HCT116 (cell line): Measurements from ENCODE around the gene STK24. TPM values are rescaled to one million over a fixed set of nuclear protein-coding genes. Genes with fewer than 3 reads are reported as not detected.

Source experiments
- ATAC-seq: fragments of 200-7000 bp; cut with Tn5 transposase; 2 replicates; pipeline ENCODE4 v1.9.1; 2020; ENCODE audit warnings: mild to moderate bottlenecking, moderate library complexity
- BruUV-seq: library from RNA; stranded (reverse); fragments of 400-500 nt; replicated peaks from 2 replicates; lab custom pipeline; 2021; lab: Mats Ljungman, UMichigan
- CTCF ChIA-PET: fragments of 300-600 bp; sonication (Branson Sonifier 250); formaldehyde crosslinking; loops from one replicate; lab custom pipeline; 2021; ENCODE audit warnings: antibody characterized with exemption; lab: Charles Lee
- POLR2A ChIA-PET: fragments of 300-600, 350-600 bp; sonication (Branson Sonifier 250); formaldehyde crosslinking; loops from one replicate; lab custom pipeline; 2021; ENCODE audit warnings: antibody characterized with exemption; lab: Charles Lee
- RAD21 ChIA-PET, 2 experiments: fragments of 300-600 bp; sonication (Branson Sonifier 250); formaldehyde crosslinking; loops; one replicate each; lab custom pipeline; 2023; ENCODE audit warnings: low total read pairs in 2 of 2; ENCODE audit not compliant: uncharacterized antibody in 2 of 2, unreplicated experiment in 2 of 2, low non-redundant PET in 1 of 2; lab: Charles Lee
- DNase-seq: peaks from one replicate; pipeline ENCODE4 v3.0.0-alpha.2; 2010; ENCODE audit warnings: low read depth, low spot score
- H2AFZ ChIP-seq: fragments of 200-600 bp; shearing (Covaris generic), sonication (generic); 2 replicates; pipeline ENCODE4 v1.6.1; 2017; ENCODE audit warnings: low read depth, mixed run types, mixed read lengths, antibody characterized with exemption, low read length; ENCODE audit not compliant: poor library complexity, severe bottlenecking
- H3K27ac ChIP-seq: 2 replicates; pipeline ENCODE4 v1.5.1; 2012; ENCODE audit warnings: low read depth, low read length
- H3K27me3 ChIP-seq: fragments of 200-600 bp; sonication (generic); 2 replicates; pipeline ENCODE4 v1.6.1; 2016; ENCODE audit warnings: mixed run types, low read length, mixed read lengths; ENCODE audit not compliant: insufficient read depth
- H3K36me3 ChIP-seq, 2 experiments: fragments of 200-500 bp in 1 of 2; fragments of 200-600 bp in 1 of 2; sonication (Bioruptor generic) in 1 of 2; sonication (generic) in 1 of 2; 2 replicates each; pipeline versions ENCODE4 v1.5.1 to v1.6.1; 2014 to 2016; ENCODE audit warnings: low read length in 2 of 2, inconsistent platforms in 1 of 2, mixed read lengths in 1 of 2, mixed run types in 1 of 2; ENCODE audit not compliant: insufficient read depth in 2 of 2, control insufficient read depth in 1 of 2
- H3K4me1 ChIP-seq, 2 experiments: fragments of 200-600 bp in 1 of 2; sonication (generic) in 1 of 2; 2 replicates each; pipeline versions ENCODE4 v1.5.1 to v1.6.1; 2012 to 2017; ENCODE audit warnings: low read length in 2 of 2, inconsistent platforms in 1 of 2, mild to moderate bottlenecking in 1 of 2, mixed read lengths in 1 of 2, mixed run types in 1 of 2, moderate library complexity in 1 of 2; ENCODE audit not compliant: insufficient read depth in 2 of 2, control insufficient read depth in 1 of 2
- H3K4me2 ChIP-seq: fragments of 200-600 bp; sonication (generic); 2 replicates; pipeline ENCODE4 v1.6.1; 2017; ENCODE audit warnings: mixed run types, low read length, mixed read lengths
- H3K4me3 ChIP-seq, 2 experiments: fragments of 200-600 bp in 1 of 2; sonication (generic) in 1 of 2; replicated peaks in 1 of 2; 2 replicates each; pipeline ENCODE4 v1.5.1; 2011 to 2016; ENCODE audit warnings: low read length in 2 of 2, control low read depth in 1 of 2, low read depth in 1 of 2, mild to moderate bottlenecking in 1 of 2, mixed read lengths in 1 of 2, mixed run types in 1 of 2
- H3K79me2 ChIP-seq: fragments of 200-600 bp; sonication (generic); 2 replicates; pipeline ENCODE4 v1.6.1; 2017; ENCODE audit warnings: mild to moderate bottlenecking, mixed run types, low read length, moderate library complexity, mixed read lengths; ENCODE audit not compliant: insufficient read depth
- H3K9ac ChIP-seq: fragments of 200-600 bp; sonication (generic); 2 replicates; pipeline ENCODE4 v1.6.1; 2016; ENCODE audit warnings: low read length, mixed read lengths
- H3K9me2 ChIP-seq: fragments of 200-600 bp; sonication (generic), shearing (Covaris generic); 2 replicates; pipeline ENCODE4 v1.6.1; 2017; ENCODE audit warnings: mixed run types, mild to moderate bottlenecking, moderate library complexity; ENCODE audit not compliant: insufficient read depth
- H3K9me3 ChIP-seq, 2 experiments: fragments of 200-500 bp in 1 of 2; fragments of 200-600 bp in 1 of 2; sonication (Bioruptor generic) in 1 of 2; sonication (generic) in 1 of 2; 2 replicates each; pipeline ENCODE4 v1.6.1; 2014 to 2017; ENCODE audit warnings: low read length in 2 of 2, mixed read lengths in 2 of 2, inconsistent platforms in 1 of 2, low read depth in 1 of 2, mild to moderate bottlenecking in 1 of 2, mixed run types in 1 of 2, moderate library complexity in 1 of 2; ENCODE audit not compliant: control insufficient read depth in 1 of 2, insufficient read depth in 1 of 2
- H4K20me1 ChIP-seq: fragments of 200-600 bp; sonication (generic), shearing (Covaris generic); 2 replicates; pipeline ENCODE4 v1.6.1; 2017; ENCODE audit warnings: mixed run types, mild to moderate bottlenecking, moderate library complexity; ENCODE audit not compliant: insufficient read depth
- EGR1 ChIP-seq: IDR thresholded peaks from 2 replicates; pipeline ENCODE4 v1.6.1; 2012; ENCODE audit warnings: low read depth
- EZH2 ChIP-seq: fragments of 200-600 bp; sonication (generic); IDR thresholded peaks from 2 replicates; pipeline ENCODE4 v1.6.1; 2017; ENCODE audit warnings: antibody characterized with exemption, mixed run types
- FOSL1 ChIP-seq: IDR thresholded peaks from 2 replicates; pipeline ENCODE4 v1.6.1; 2012; ENCODE audit warnings: low read depth
- JUND ChIP-seq: IDR thresholded peaks from 2 replicates; pipeline ENCODE4 v1.6.1; 2012
- POLR2AphosphoS5 ChIP-seq: IDR thresholded peaks from 2 replicates; pipeline ENCODE4 v1.6.1; 2011; ENCODE audit warnings: mild to moderate bottlenecking, low read depth, low read length, moderate library complexity
- RAD21 ChIP-seq: IDR thresholded peaks from 2 replicates; pipeline ENCODE4 v1.6.1; 2012; ENCODE audit warnings: low read depth, mild to moderate bottlenecking
- SP1 ChIP-seq: IDR thresholded peaks from 2 replicates; pipeline ENCODE4 v1.6.1; 2012; ENCODE audit warnings: low read depth
- SRF ChIP-seq: IDR thresholded peaks from 2 replicates; pipeline ENCODE4 v1.6.1; 2012; ENCODE audit warnings: low read depth
- TCF7L2 ChIP-seq: IDR thresholded peaks from 2 replicates; pipeline ENCODE4 v1.7.0; 2011; ENCODE audit warnings: borderline replicate concordance, inconsistent platforms; ENCODE audit not compliant: insufficient read depth, insufficient read length; ENCODE audit errors: extremely low read depth
- ZNF274 ChIP-seq: fragments of 200-500 bp; sonication (Bioruptor generic); IDR thresholded peaks from 2 replicates; pipeline ENCODE4 v1.6.1; 2014; ENCODE audit warnings: mild to moderate bottlenecking, low read depth, low read length, inconsistent platforms
- intact Hi-C: fragments of 100-400 bp; cut with micrococcal nuclease; formaldehyde crosslinking; loops from 2 replicates; pipeline ENCODE4 v1.10.0; 2022
- total RNA-seq: library from RNA; stranded (reverse); gene quantifications from one replicate; pipeline ENCODE4 v1.2.1, GENCODE V29; 2021; ENCODE audit not compliant: unreplicated experiment
- TF ChIP-seq, protein P1 (sequence below), 3 experiments: fragments of 200-600 bp in 1 of 3; sonication (generic) in 1 of 3; IDR thresholded peaks in 2 of 3; conservative IDR thresholded peaks in 1 of 3; 2 replicates each; pipeline ENCODE4 v1.5.1; 2012 to 2017; ENCODE audit warnings: low read depth in 2 of 3, low read length in 2 of 3, antibody characterized with exemption in 1 of 3, borderline replicate concordance in 1 of 3, control low read depth in 1 of 3, mild to moderate bottlenecking in 1 of 3, mixed read lengths in 1 of 3, mixed run types in 1 of 3, moderate library complexity in 1 of 3; ENCODE audit not compliant: insufficient read depth in 1 of 3
- TF ChIP-seq, protein P2 (sequence below): IDR thresholded peaks from 2 replicates; pipeline ENCODE4 v1.6.1; 2011; ENCODE audit warnings: mild to moderate bottlenecking, low read length, moderate library complexity; ENCODE audit not compliant: insufficient replicate concordance; ENCODE audit errors: extremely low read depth
- TF ChIP-seq, protein P3 (sequence below): IDR thresholded peaks from 2 replicates; pipeline ENCODE4 v1.6.1; 2012

Gene STK24
- total RNA-seq, 1 experiment from 2014 or later, result 137 TPM

DNA sequence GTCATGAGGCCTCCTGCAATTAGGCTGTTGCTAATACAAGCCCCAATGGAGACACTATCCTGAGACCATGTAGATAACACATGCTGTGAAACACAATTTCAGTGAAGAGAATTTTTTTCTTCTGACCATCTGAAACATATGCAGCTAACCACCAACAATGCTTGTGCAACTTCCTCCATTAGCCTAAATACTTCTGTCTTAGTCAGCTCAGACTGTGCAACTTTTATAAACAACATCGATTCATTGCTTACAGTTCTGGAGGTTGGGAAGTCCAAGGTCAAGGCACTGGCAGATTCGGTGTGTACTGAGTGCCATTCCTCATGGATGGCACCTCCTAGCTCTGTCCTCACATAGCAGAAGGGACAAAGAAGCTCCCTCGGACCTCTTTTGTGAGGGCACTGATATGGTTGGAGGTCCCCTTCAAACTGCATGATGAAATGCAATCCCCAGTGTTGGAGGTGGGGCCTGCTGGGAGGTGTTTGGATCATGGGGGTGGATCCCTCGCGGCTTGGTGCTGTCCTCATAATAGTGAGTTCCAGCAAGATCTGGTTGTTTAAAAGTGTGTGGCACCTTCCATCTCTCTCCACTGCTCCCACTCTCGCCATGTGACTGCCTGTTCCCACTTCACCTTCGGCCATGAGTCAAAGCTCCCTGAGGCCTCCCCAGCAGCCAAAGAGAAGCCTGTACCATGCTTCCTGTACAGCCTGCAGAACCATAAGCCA, 27.7 kb downstream of the STK24 start:
- Histone ChIP-seq H3K9ac (no peak overlapping the region), H3K36me3 (peaks cover 3 to 8% of the 10 kb centered on the region in 2 experiments; a peak in 1 of 4 replicates), H4K20me1 (peaks cover 11% of the 10 kb centered on the region; the same call in 1 of the 2 replicates), H2AFZ (no peak overlapping the region), H3K79me2 (peaks cover 94% of the 10 kb centered on the region), H3K9me3 (no peaks in the 10 kb centered on the region), H3K9me2 (no peaks in the 10 kb centered on the region), H3K4me2 (no peak overlapping the region), H3K4me3 (no peak overlapping the region), H3K27ac (no peak overlapping the region), H3K27me3 (no peaks in the 10 kb centered on the region), H3K4me1 (peaks cover 0 to 11% of the 10 kb centered on the region in 2 experiments; a peak in 1 of 4 replicates)
- RAD21 ChIA-PET, result no interaction called here
- BruUV-seq, result no TSS peak
- TF ChIP-seq JUND (no peak), EGR1 (no peak), FOSL1 (no peak), ZNF274 (no peak), RAD21 (no peak)
- intact Hi-C loops, result no loop called here
- POLR2A ChIA-PET, result interaction anchor here (0.7 kb wide), 1 partner anchor 72 kb away, joined by 3 read pairs; no protein-coding TSS in a partner anchor
- no peak for DNase-seq
- no peak for ATAC-seq
- CTCF ChIA-PET, result no interaction called here

DNA sequence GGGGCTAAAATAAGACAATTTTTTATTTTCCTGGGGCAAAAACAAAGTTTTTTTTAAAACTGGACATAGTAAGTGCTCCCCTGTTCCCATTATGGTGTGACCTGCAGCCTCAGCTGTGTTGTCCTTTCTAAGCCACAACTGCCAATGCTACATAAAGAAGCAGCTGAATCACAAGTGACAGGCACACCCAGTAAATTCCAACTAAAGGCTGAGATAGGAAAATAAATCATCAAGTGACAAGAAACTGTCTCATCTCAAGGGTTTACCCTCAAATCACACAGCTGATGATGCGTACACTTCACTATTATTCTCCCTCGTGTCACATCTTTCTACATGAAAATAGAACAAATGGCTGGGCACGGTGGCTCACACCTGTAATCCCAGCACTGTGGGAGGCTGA, 28.7 kb downstream of the STK24 start:
- no TSS peak for BruUV-seq
- DNase-seq, result no peak
- H3K79me2 ChIP-seq, result peaks cover 94% of the 10 kb centered on the region
- no peak overlapping the region for H3K4me3 ChIP-seq
- intact Hi-C loops, result no loop called here
- peaks cover 10% of the 10 kb centered on the region; the same call in 1 of the 2 replicates for H4K20me1 ChIP-seq
- H3K27me3 ChIP-seq, result no peaks in the 10 kb centered on the region
- H3K9me3 ChIP-seq, result no peaks in the 10 kb centered on the region
- POLR2A ChIA-PET, result no interaction called here
- CTCF ChIA-PET, result no interaction called here
- H3K36me3 ChIP-seq, result peaks cover 3 to 8% of the 10 kb centered on the region in 2 experiments; a peak in 1 of 4 replicates
- H2AFZ ChIP-seq, result no peak overlapping the region
- ATAC-seq, result no peak
- H3K9ac ChIP-seq, result no peak overlapping the region
- no peaks in the 10 kb centered on the region for H3K9me2 ChIP-seq
- no peak for TF ChIP-seq EGR1
- TF ChIP-seq SRF, result no peak
- no peak for TF ChIP-seq SP1
- TF ChIP-seq POLR2AphosphoS5, result no peak
- TF ChIP-seq ZNF274, result no peak
- no peak for TF ChIP-seq RAD21
- TF ChIP-seq, protein P1, sequence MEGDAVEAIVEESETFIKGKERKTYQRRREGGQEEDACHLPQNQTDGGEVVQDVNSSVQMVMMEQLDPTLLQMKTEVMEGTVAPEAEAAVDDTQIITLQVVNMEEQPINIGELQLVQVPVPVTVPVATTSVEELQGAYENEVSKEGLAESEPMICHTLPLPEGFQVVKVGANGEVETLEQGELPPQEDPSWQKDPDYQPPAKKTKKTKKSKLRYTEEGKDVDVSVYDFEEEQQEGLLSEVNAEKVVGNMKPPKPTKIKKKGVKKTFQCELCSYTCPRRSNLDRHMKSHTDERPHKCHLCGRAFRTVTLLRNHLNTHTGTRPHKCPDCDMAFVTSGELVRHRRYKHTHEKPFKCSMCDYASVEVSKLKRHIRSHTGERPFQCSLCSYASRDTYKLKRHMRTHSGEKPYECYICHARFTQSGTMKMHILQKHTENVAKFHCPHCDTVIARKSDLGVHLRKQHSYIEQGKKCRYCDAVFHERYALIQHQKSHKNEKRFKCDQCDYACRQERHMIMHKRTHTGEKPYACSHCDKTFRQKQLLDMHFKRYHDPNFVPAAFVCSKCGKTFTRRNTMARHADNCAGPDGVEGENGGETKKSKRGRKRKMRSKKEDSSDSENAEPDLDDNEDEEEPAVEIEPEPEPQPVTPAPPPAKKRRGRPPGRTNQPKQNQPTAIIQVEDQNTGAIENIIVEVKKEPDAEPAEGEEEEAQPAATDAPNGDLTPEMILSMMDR (IDR thresholded peaks at IDR 0.05 in 2 of 3, conservative IDR thresholded peaks at IDR 0.05 in 1 of 3; ENCODE audit: borderline replicate concordance in 1 of 3, insufficient read depth in 1 of 3, low read depth in 2 of 3, low read length in 2 of 3), result no peak
- no peak for TF ChIP-seq EZH2
- TF ChIP-seq TCF7L2, result no peak
- TF ChIP-seq, protein P2, sequence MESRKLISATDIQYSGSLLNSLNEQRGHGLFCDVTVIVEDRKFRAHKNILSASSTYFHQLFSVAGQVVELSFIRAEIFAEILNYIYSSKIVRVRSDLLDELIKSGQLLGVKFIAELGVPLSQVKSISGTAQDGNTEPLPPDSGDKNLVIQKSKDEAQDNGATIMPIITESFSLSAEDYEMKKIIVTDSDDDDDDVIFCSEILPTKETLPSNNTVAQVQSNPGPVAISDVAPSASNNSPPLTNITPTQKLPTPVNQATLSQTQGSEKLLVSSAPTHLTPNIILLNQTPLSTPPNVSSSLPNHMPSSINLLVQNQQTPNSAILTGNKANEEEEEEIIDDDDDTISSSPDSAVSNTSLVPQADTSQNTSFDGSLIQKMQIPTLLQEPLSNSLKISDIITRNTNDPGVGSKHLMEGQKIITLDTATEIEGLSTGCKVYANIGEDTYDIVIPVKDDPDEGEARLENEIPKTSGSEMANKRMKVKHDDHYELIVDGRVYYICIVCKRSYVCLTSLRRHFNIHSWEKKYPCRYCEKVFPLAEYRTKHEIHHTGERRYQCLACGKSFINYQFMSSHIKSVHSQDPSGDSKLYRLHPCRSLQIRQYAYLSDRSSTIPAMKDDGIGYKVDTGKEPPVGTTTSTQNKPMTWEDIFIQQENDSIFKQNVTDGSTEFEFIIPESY, result no peak
- TF ChIP-seq, protein P3, sequence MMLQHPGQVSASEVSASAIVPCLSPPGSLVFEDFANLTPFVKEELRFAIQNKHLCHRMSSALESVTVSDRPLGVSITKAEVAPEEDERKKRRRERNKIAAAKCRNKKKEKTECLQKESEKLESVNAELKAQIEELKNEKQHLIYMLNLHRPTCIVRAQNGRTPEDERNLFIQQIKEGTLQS, result no peak
- TF ChIP-seq JUND, result no peak
- no peak overlapping the region for H3K27ac ChIP-seq
- no peak overlapping the region for H3K4me2 ChIP-seq
- RAD21 ChIA-PET, result no interaction called here
- peaks cover 0 to 11% of the 10 kb centered on the region in 2 experiments; a peak in 1 of 4 replicates for H3K4me1 ChIP-seq
